ENCODE results near the gene FLVCR2. TPM values are rescaled to one million over a fixed set of nuclear protein-coding genes. Genes with fewer than 3 reads are reported as not detected.

The FLVCR2 gene
- total and polyA plus RNA-seq, 2 donors from 2014 or later = 7.1 to 17.0 TPM

GRCh38 chr14:75619548-75619947 is 41.1 kb downstream of the FLVCR2 start:
- H3K9ac ChIP-seq (ENCODE audit: low read length in 3 of 3) = no peak overlapping the region
- DNase-seq (no peak), FAIRE-seq (no peak)
- H3K36me3 ChIP-seq (ENCODE audit: control insufficient read depth in 2 of 3, insufficient read depth in 3 of 3, low read length in 3 of 3) = no peaks in the 10 kb centered on the region
- H3K4me3 ChIP-seq (ENCODE audit: low read length in 3 of 3) = no peak overlapping the region
- no peak overlapping the region for H3K27ac ChIP-seq (ENCODE audit: low read depth in 2 of 2, low read length in 2 of 2)
- peaks cover 0 to 7% (median 0%) of the 10 kb centered on the region in 3 donors for H3K4me1 ChIP-seq (ENCODE audit: control insufficient read depth in 2 of 3, insufficient read depth in 2 of 3, low read depth in 1 of 3, low read length in 3 of 3)
- H3K9me3 ChIP-seq (ENCODE audit: control insufficient read depth in 2 of 3, insufficient read depth in 1 of 3, low read length in 3 of 3) = no peaks in the 10 kb centered on the region
- no peak for TF ChIP-seq CTCF (IDR thresholded peaks at IDR 0.05; ENCODE audit: borderline replicate concordance, extremely low read depth, insufficient read depth)
- H3K27me3 ChIP-seq (ENCODE audit: control insufficient read depth, insufficient read depth, low read length) = no peaks in the 10 kb centered on the region
- intact Hi-C loops (cut with DNase I) = no loop called here

GRCh38 chr14:75625034-75625433 is 46.6 kb downstream of the FLVCR2 start:
- Histone ChIP-seq H3K4me1 (ENCODE audit: control insufficient read depth in 2 of 3, insufficient read depth in 2 of 3, low read depth in 1 of 3, low read length in 3 of 3) (peaks cover 0 to 10% (median 6%) of the 10 kb centered on the region in 3 donors), H3K27me3 (ENCODE audit: control insufficient read depth, insufficient read depth, low read length) (no peaks in the 10 kb centered on the region), H3K4me3 (ENCODE audit: low read length in 3 of 3) (no peak overlapping the region), H3K27ac (ENCODE audit: low read depth in 2 of 2, low read length in 2 of 2) (no peak overlapping the region), H3K9ac (ENCODE audit: low read length in 3 of 3) (no peak overlapping the region), H3K9me3 (ENCODE audit: control insufficient read depth in 2 of 3, insufficient read depth in 1 of 3, low read length in 3 of 3) (no peaks in the 10 kb centered on the region), H3K36me3 (ENCODE audit: control insufficient read depth in 2 of 3, insufficient read depth in 3 of 3, low read length in 3 of 3) (no peaks in the 10 kb centered on the region)
- DNase-seq (no peak), FAIRE-seq (no peak)
- TF ChIP-seq CTCF (IDR thresholded peaks at IDR 0.05; ENCODE audit: borderline replicate concordance, extremely low read depth, insufficient read depth) = no peak
- intact Hi-C loops (cut with DNase I) = no loop called here

GRCh38 chr14:75626396-75626795 is 48.0 kb downstream of the FLVCR2 start:
- TF ChIP-seq CTCF (IDR thresholded peaks at IDR 0.05; ENCODE audit: borderline replicate concordance, extremely low read depth, insufficient read depth) = no peak
- DNase-seq = no peak
- Histone ChIP-seq H3K27me3 (ENCODE audit: control insufficient read depth, insufficient read depth, low read length) (no peaks in the 10 kb centered on the region), H3K4me1 (ENCODE audit: control insufficient read depth in 2 of 3, insufficient read depth in 2 of 3, low read depth in 1 of 3, low read length in 3 of 3) (peaks cover 0 to 10% (median 8%) of the 10 kb centered on the region in 3 donors), H3K36me3 (ENCODE audit: control insufficient read depth in 2 of 3, insufficient read depth in 3 of 3, low read length in 3 of 3) (no peaks in the 10 kb centered on the region), H3K9ac (ENCODE audit: low read length in 3 of 3) (no peak overlapping the region), H3K27ac (ENCODE audit: low read depth in 2 of 2, low read length in 2 of 2) (peak overlapping the region in 1 of 2 donors; percentile 49), H3K9me3 (ENCODE audit: control insufficient read depth in 2 of 3, insufficient read depth in 1 of 3, low read length in 3 of 3) (no peaks in the 10 kb centered on the region), H3K4me3 (ENCODE audit: low read length in 3 of 3) (no peak overlapping the region)
- no peak for FAIRE-seq
- intact Hi-C loops (cut with DNase I) = no loop called here

GRCh38 chr14:75626863-75627262 is 48.4 kb downstream of the FLVCR2 start:
- Histone ChIP-seq H3K27me3 (ENCODE audit: control insufficient read depth, insufficient read depth, low read length) (no peaks in the 10 kb centered on the region), H3K9me3 (ENCODE audit: control insufficient read depth in 2 of 3, insufficient read depth in 1 of 3, low read length in 3 of 3) (no peaks in the 10 kb centered on the region), H3K36me3 (ENCODE audit: control insufficient read depth in 2 of 3, insufficient read depth in 3 of 3, low read length in 3 of 3) (no peaks in the 10 kb centered on the region), H3K4me1 (ENCODE audit: control insufficient read depth in 2 of 3, insufficient read depth in 2 of 3, low read depth in 1 of 3, low read length in 3 of 3) (peaks cover 0 to 13% (median 11%) of the 10 kb centered on the region in 3 donors), H3K9ac (ENCODE audit: low read length in 3 of 3) (no peak overlapping the region), H3K27ac (ENCODE audit: low read depth in 2 of 2, low read length in 2 of 2) (no peak overlapping the region), H3K4me3 (ENCODE audit: low read length in 3 of 3) (no peak overlapping the region)
- DNase-seq = peak in 1 of 5 donors; percentile 81
- intact Hi-C loops (cut with DNase I) = no loop called here
- no peak for TF ChIP-seq CTCF (IDR thresholded peaks at IDR 0.05; ENCODE audit: borderline replicate concordance, extremely low read depth, insufficient read depth)
- FAIRE-seq = no peak
